Caco-2 (cell line): ENCODE results near the gene KLF3. TPM values are rescaled to one million over a fixed set of nuclear protein-coding genes. Genes with fewer than 3 reads are reported as not detected.

Experiments used
- BruUV-seq: library from RNA; stranded (reverse); fragments of 400-500 nt; replicated peaks from 2 replicates; lab custom pipeline; 2021; lab: Mats Ljungman, UMichigan
- CTCF ChIA-PET: fragments of 300-600 bp; sonication (Branson Sonifier 250); formaldehyde crosslinking; loops from one replicate; lab custom pipeline; 2022; ENCODE audit warnings: antibody characterized with exemption; lab: Charles Lee
- POLR2A ChIA-PET: fragments of 300-600 bp; sonication (Branson Sonifier 250); formaldehyde crosslinking; loops from one replicate; lab custom pipeline; 2022; ENCODE audit warnings: antibody characterized with exemption; lab: Charles Lee
- DNase-seq, 2 experiments: peaks; one replicate each; pipeline versions ENCODE4 v3.0.0 to v3.0.0-alpha.2; 2020 to 2022
- H3K27me3 ChIP-seq: replicated peaks from 2 replicates; pipeline ENCODE4 v1.6.0; 2011; ENCODE audit warnings: low read length; ENCODE audit not compliant: control insufficient read depth, insufficient read depth
- H3K36me3 ChIP-seq: 2 replicates; pipeline ENCODE4 v1.5.1; 2011; ENCODE audit warnings: low read length; ENCODE audit not compliant: control insufficient read depth, insufficient read depth
- H3K4me1 ChIP-seq: fragments of 250-450 bp; sonication (Bioruptor Pico); 2 replicates; pipeline ENCODE4 v1.5.1; 2020; ENCODE audit warnings: mild to moderate bottlenecking
- H3K4me3 ChIP-seq: 2 replicates; pipeline ENCODE4 v1.5.1; 2011; ENCODE audit warnings: low read depth, mild to moderate bottlenecking, control low read depth, low read length
- H3K9me3 ChIP-seq: fragments of 250-450 bp; sonication (Bioruptor Pico); 2 replicates; pipeline ENCODE4 v1.5.1; 2020; ENCODE audit warnings: mild to moderate bottlenecking, moderate library complexity
- H3K27ac Mint-ChIP-seq: one replicate; pipeline ENCODE4 v1.8.0; 2022; ENCODE audit warnings: mixed read lengths; ENCODE audit not compliant: unreplicated experiment
- H3K27me3 Mint-ChIP-seq: one replicate; pipeline ENCODE4 v1.8.0; 2022; ENCODE audit warnings: mixed read lengths; ENCODE audit not compliant: insufficient read depth, unreplicated experiment
- H3K36me3 Mint-ChIP-seq: one replicate; pipeline ENCODE4 v1.8.0; 2022; ENCODE audit warnings: mild to moderate bottlenecking, mixed read lengths; ENCODE audit not compliant: insufficient read depth, unreplicated experiment
- H3K4me1 Mint-ChIP-seq: one replicate; pipeline ENCODE4 v1.8.0; 2022; ENCODE audit warnings: low read depth, mixed read lengths; ENCODE audit not compliant: unreplicated experiment
- H3K4me3 Mint-ChIP-seq: one replicate; pipeline ENCODE4 v1.8.0; 2022; ENCODE audit warnings: mild to moderate bottlenecking, moderate library complexity, mixed read lengths; ENCODE audit not compliant: unreplicated experiment
- H3K9me3 Mint-ChIP-seq: one replicate; pipeline ENCODE4 v1.8.0; 2022; ENCODE audit warnings: mixed read lengths; ENCODE audit not compliant: unreplicated experiment
- intact Hi-C: fragments of 100-400 bp; cut with micrococcal nuclease; formaldehyde crosslinking; loops from one replicate; pipeline ENCODE4 v1.10.0; 2022; ENCODE audit not compliant: unreplicated experiment
- total RNA-seq: library from RNA; stranded (reverse); gene quantifications from 2 replicates; pipeline ENCODE4 v1.2.3, GENCODE V29; 2022
- TF ChIP-seq, protein P1 (sequence below), 2 experiments: fragments of 200-600 bp in 1 of 2; IDR thresholded peaks; 1 replicate in 1 of 2; 2 replicates in 1 of 2; pipeline versions ENCODE4 v1.5.1 to v1.8.0; 2011 to 2022; ENCODE audit warnings: antibody characterized with exemption in 1 of 2, control low read depth in 1 of 2, inconsistent platforms in 1 of 2, low read depth in 1 of 2, low read length in 1 of 2, mild to moderate bottlenecking in 1 of 2, moderate library complexity in 1 of 2; ENCODE audit not compliant: insufficient read depth in 1 of 2, severe bottlenecking in 1 of 2, unreplicated experiment in 1 of 2

The KLF3 gene
- total RNA-seq, 1 experiment from 2014 or later: 34.8 TPM

DNA sequence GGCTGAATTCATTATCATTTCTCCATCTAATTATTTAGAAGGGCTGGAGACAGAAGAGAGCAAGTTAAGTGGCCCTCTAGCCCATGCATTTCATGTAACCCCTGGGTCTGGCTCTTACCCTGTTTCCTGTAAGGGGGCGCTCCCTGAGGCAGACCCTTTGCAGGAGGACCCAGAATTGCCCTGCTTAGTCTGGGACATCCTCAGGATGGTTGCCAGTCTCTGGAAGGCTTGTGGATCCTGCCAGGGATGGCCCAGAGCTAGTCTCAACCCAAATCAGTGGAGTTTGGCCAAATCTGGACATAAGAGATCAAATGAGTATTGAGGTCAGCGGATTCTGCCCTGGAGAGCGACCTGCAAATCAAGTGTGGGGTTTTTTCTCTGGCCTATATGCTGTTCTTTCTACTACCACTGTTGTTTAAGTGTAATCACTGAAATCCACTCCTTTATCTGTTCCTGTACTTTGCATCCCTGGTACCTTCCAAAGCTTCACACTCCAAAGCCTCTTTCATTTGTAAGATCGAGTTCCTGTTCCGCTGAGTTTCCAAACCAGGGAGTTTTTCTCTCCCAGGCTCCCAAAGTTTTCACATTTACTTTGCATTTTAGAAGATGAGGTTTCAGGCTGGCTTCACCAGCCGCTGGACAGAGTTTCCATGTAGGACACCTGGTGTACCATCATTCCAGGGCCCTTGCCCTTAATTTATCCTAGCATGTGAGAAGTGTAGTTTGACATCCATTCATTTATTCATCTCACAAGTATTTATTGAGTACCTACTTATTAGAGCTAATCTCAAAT is 6.3 kb downstream of the KLF3 start:
- DNase-seq: no peak
- Histone ChIP-seq H3K27me3 (no peaks in the 10 kb centered on the region), H3K36me3 (no peaks in the 10 kb centered on the region), H3K4me1 (peaks cover 62% of the 10 kb centered on the region), H3K4me3 (no peak overlapping the region), H3K9me3 (no peaks in the 10 kb centered on the region)
- no peak overlapping the region for H3K4me3 Mint-ChIP-seq
- CTCF ChIA-PET: no interaction called here
- POLR2A ChIA-PET: no interaction called here
- intact Hi-C loops: no loop called here
- H3K27ac Mint-ChIP-seq: peak overlapping the region; percentile 7
- TF ChIP-seq, protein P1, sequence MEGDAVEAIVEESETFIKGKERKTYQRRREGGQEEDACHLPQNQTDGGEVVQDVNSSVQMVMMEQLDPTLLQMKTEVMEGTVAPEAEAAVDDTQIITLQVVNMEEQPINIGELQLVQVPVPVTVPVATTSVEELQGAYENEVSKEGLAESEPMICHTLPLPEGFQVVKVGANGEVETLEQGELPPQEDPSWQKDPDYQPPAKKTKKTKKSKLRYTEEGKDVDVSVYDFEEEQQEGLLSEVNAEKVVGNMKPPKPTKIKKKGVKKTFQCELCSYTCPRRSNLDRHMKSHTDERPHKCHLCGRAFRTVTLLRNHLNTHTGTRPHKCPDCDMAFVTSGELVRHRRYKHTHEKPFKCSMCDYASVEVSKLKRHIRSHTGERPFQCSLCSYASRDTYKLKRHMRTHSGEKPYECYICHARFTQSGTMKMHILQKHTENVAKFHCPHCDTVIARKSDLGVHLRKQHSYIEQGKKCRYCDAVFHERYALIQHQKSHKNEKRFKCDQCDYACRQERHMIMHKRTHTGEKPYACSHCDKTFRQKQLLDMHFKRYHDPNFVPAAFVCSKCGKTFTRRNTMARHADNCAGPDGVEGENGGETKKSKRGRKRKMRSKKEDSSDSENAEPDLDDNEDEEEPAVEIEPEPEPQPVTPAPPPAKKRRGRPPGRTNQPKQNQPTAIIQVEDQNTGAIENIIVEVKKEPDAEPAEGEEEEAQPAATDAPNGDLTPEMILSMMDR (IDR thresholded peaks at IDR 0.05; ENCODE audit: insufficient read depth in 1 of 2, low read depth in 1 of 2, low read length in 1 of 2, severe bottlenecking in 1 of 2, unreplicated experiment in 1 of 2): no peak
- peaks cover 8% of the 10 kb centered on the region for H3K36me3 Mint-ChIP-seq
- H3K4me1 Mint-ChIP-seq: peaks cover 57% of the 10 kb centered on the region
- no peaks in the 10 kb centered on the region for H3K9me3 Mint-ChIP-seq
- BruUV-seq: no TSS peak
- no peaks in the 10 kb centered on the region for H3K27me3 Mint-ChIP-seq

DNA sequence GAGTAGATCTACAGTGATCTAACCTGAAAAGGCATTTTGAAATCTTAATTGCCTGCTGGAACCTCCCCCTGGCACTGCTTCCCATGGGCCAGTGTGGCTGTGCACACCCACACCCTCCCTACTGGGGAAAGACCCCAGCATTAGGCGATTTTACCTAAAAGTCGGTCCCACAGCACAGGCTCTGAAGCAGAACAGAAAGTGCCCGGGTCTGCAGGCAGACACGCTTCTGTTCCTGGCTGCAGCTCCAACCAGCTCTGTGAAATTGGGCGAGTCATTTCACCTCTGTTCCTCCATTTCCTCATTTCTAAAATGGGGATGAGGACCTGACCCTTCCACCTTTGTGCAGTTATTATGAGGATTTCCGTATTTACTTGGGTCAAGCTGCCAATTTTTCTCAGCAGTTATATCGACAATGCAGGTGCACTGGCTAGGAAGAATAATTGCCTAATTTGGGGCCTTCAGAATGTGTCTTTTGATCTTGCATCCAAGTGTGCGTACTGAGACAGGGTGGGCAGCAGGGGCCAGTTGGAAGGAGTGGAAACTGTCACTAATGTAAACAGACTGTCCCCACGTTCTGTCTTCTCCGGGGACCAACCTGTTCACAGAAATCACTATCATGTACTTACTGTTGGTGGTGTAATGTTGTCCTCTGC is 7.1 kb downstream of the KLF3 start:
- no peak overlapping the region for H3K27ac Mint-ChIP-seq
- POLR2A ChIA-PET: no interaction called here
- intact Hi-C loops: no loop called here

DNA sequence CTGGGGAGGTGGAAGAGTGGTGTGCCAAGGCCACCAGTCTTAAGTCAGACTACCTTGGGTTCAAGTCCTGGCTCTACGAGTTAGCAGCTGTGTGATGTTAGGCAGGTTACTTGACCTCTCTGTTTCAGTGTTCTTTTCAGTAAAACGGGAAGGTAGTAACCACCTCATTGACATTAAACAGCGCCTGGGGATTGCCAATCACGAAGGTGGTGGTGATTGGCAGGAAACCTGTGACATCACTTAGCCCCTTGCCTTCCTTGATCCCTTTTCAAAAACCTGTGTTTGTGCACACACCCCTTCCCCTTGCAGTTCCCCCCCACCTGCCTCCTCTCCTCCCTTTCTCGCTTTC is 7.6 kb downstream of the KLF3 start:
- Histone ChIP-seq H3K9me3 (no peaks in the 10 kb centered on the region), H3K4me3 (no peak overlapping the region), H3K27me3 (no peaks in the 10 kb centered on the region), H3K36me3 (no peaks in the 10 kb centered on the region), H3K4me1 (peaks cover 54% of the 10 kb centered on the region)
- peaks cover 53% of the 10 kb centered on the region for H3K4me1 Mint-ChIP-seq
- peaks cover 8% of the 10 kb centered on the region for H3K36me3 Mint-ChIP-seq
- CTCF ChIA-PET: no interaction called here
- peak overlapping the region; percentile 39 for H3K27ac Mint-ChIP-seq
- DNase-seq: no peak
- no peak overlapping the region for H3K4me3 Mint-ChIP-seq
- H3K9me3 Mint-ChIP-seq: no peaks in the 10 kb centered on the region
- BruUV-seq: no TSS peak
- TF ChIP-seq, protein P1 (IDR thresholded peaks at IDR 0.05; ENCODE audit: insufficient read depth in 1 of 2, low read depth in 1 of 2, low read length in 1 of 2, severe bottlenecking in 1 of 2, unreplicated experiment in 1 of 2): no peak
- POLR2A ChIA-PET: no interaction called here
- no peaks in the 10 kb centered on the region for H3K27me3 Mint-ChIP-seq
- intact Hi-C loops: no loop called here

More for the DNA sequence above, 7.1 kb downstream of the KLF3 start:
- no peaks in the 10 kb centered on the region for H3K27me3 Mint-ChIP-seq
- Histone ChIP-seq H3K9me3 (no peaks in the 10 kb centered on the region), H3K36me3 (no peaks in the 10 kb centered on the region), H3K27me3 (no peaks in the 10 kb centered on the region), H3K4me1 (peaks cover 59% of the 10 kb centered on the region), H3K4me3 (no peak overlapping the region)
- CTCF ChIA-PET: no interaction called here
- peaks cover 58% of the 10 kb centered on the region for H3K4me1 Mint-ChIP-seq
- TF ChIP-seq, protein P1 (IDR thresholded peaks at IDR 0.05; ENCODE audit: insufficient read depth in 1 of 2, low read depth in 1 of 2, low read length in 1 of 2, severe bottlenecking in 1 of 2, unreplicated experiment in 1 of 2): no peak
- DNase-seq: no peak
- no peaks in the 10 kb centered on the region for H3K9me3 Mint-ChIP-seq
- BruUV-seq: no TSS peak
- no peak overlapping the region for H3K4me3 Mint-ChIP-seq
- peaks cover 8% of the 10 kb centered on the region for H3K36me3 Mint-ChIP-seq
